NCI-H2196 treated with DMSO at 0.1 percent for 48 hours (cell line): ENCODE data around the gene ACRV1.
A peak's percentile ranks its signal among the peaks of the same experiment; 100 is the strongest.

ENCODE experiments used
- DNase-seq: peaks from one replicate; lab custom pipeline; 2025; ENCODE audit not compliant: unreplicated experiment; lab: John Stamatoyannopoulos, UW

The ACRV1 gene

GRCh38 chr11:125662689-125663088 lies 18.0 kb downstream of the ACRV1 start:
- DNase-seq = no peak

- no peak for DNase-seq
Measured at GRCh38 chr11:125649465-125650166, 31.0 kb downstream of the ACRV1 start.

- no peak for DNase-seq
Measured at GRCh38 chr11:125645871-125646270, 34.8 kb downstream of the ACRV1 start.

GRCh38 chr11:125638315-125638714 lies 42.3 kb downstream of the ACRV1 start:
- no peak for DNase-seq

GRCh38 chr11:125637840-125638239 lies 42.8 kb downstream of the ACRV1 start:
- no peak for DNase-seq

GRCh38 chr11:125627236-125627910 lies 53.3 kb downstream of the ACRV1 start:
- no peak for DNase-seq

- DNase-seq = peak; percentile 87
Measured at GRCh38 chr11:125626288-125626950, 54.2 kb downstream of the ACRV1 start.

GRCh38 chr11:125625630-125626287 lies 54.9 kb downstream of the ACRV1 start:
- DNase-seq = peak; percentile 87

- peak; percentile 53 for DNase-seq
Measured at GRCh38 chr11:125625225-125625629, 55.4 kb downstream of the ACRV1 start.

GRCh38 chr11:125624756-125625213 lies 55.9 kb downstream of the ACRV1 start, which contains the start of gene CHEK1:
Gene CHEK1, plus strand, starts transcription at chr11:125625163. Its CDS starts 1,606 bp downstream, at chr11:125626769.
- no peak for DNase-seq

GRCh38 chr11:125623064-125623463 lies 57.6 kb downstream of the ACRV1 start:
- no peak for DNase-seq

GRCh38 chr11:125621995-125622394 lies 58.7 kb downstream of the ACRV1 start:
- DNase-seq = no peak
